ENCODE data around the gene CBARP. TPM values are rescaled to one million over a fixed set of nuclear protein-coding genes. Genes with fewer than 3 reads are reported as not detected.

Gene CBARP
- total and polyA plus RNA-seq, 9 of the 15 experiments (the other 6 are each of a cell fraction or from before 2014, with no cell fraction given) = 0.03 to 8.9 (median 1.2) TPM; not detected in 1

- TF ChIP-seq, protein P1, sequence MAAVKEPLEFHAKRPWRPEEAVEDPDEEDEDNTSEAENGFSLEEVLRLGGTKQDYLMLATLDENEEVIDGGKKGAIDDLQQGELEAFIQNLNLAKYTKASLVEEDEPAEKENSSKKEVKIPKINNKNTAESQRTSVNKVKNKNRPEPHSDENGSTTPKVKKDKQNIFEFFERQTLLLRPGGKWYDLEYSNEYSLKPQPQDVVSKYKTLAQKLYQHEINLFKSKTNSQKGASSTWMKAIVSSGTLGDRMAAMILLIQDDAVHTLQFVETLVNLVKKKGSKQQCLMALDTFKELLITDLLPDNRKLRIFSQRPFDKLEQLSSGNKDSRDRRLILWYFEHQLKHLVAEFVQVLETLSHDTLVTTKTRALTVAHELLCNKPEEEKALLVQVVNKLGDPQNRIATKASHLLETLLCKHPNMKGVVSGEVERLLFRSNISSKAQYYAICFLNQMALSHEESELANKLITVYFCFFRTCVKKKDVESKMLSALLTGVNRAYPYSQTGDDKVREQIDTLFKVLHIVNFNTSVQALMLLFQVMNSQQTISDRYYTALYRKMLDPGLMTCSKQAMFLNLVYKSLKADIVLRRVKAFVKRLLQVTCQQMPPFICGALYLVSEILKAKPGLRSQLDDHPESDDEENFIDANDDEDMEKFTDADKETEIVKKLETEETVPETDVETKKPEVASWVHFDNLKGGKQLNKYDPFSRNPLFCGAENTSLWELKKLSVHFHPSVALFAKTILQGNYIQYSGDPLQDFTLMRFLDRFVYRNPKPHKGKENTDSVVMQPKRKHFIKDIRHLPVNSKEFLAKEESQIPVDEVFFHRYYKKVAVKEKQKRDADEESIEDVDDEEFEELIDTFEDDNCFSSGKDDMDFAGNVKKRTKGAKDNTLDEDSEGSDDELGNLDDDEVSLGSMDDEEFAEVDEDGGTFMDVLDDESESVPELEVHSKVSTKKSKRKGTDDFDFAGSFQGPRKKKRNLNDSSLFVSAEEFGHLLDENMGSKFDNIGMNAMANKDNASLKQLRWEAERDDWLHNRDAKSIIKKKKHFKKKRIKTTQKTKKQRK (IDR thresholded peaks at IDR 0.05; ENCODE audit: borderline replicate concordance, low read depth, low read length) = no peak
- TF ChIP-seq NBN (IDR thresholded peaks at IDR 0.05; ENCODE audit: low read depth) = no peak
- TF ChIP-seq SMAD2 (IDR thresholded peaks at IDR 0.05; ENCODE audit: low read depth, low read length) = no peak
- no peak for TF ChIP-seq ATF6 (CRISPR knock-in tag; IDR thresholded peaks at IDR 0.05)
- TF ChIP-seq TEAD2 (tag; IDR thresholded peaks at IDR 0.05) = no peak
- no peak for TF ChIP-seq NUFIP1 (IDR thresholded peaks at IDR 0.05; ENCODE audit: partially characterized antibody)
- TF ChIP-seq NFIX (CRISPR knock-in tag; IDR thresholded peaks at IDR 0.05; ENCODE audit: low read depth) = no peak
- TF ChIP-seq ZNF134 (CRISPR knock-in tag; conservative IDR thresholded peaks at IDR 0.05) = no peak
- peak; percentile 98 for TF ChIP-seq ELF2 (CRISPR knock-in tag; IDR thresholded peaks at IDR 0.05)
- TF ChIP-seq DPF2 (IDR thresholded peaks at IDR 0.05) = no peak
- no peak for TF ChIP-seq KDM1A (IDR thresholded peaks at IDR 0.05)
- TF ChIP-seq ELF1 (tag; IDR thresholded peaks at IDR 0.05) = peak; percentile 98
Measured at GRCh38 chr19:1275260-1275975, 37.6 kb upstream of the CBARP start, which contains the start of gene FAM174C (continued).

All from K562 (cell line).